Nephron (organoid): ENCODE measurements around the gene NUTM1.

Experiments used
- H3K27ac Mint-ChIP-seq, 3 experiments: 2 replicates each; pipeline ENCODE4 v1.8.0; 2020; ENCODE audit warnings: mixed read lengths in 3 of 3, mild to moderate bottlenecking in 2 of 3, moderate library complexity in 1 of 3
- H3K27me3 Mint-ChIP-seq: 2 replicates; pipeline ENCODE4 v1.8.0; 2021; ENCODE audit warnings: low read depth, mild to moderate bottlenecking, moderate library complexity, mixed read lengths
- H3K36me3 Mint-ChIP-seq: 2 replicates; pipeline ENCODE4 v1.8.0; 2020; ENCODE audit warnings: low read depth, mixed read lengths
- H3K4me1 Mint-ChIP-seq: 2 replicates; pipeline ENCODE4 v1.8.0; 2020; ENCODE audit warnings: mixed read lengths
- H3K4me3 Mint-ChIP-seq, 3 experiments: 2 replicates each; pipeline ENCODE4 v1.8.0; 2020; ENCODE audit warnings: mild to moderate bottlenecking in 3 of 3, mixed read lengths in 3 of 3, moderate library complexity in 2 of 3
- H3K9me3 Mint-ChIP-seq: 2 replicates; pipeline ENCODE4 v1.8.0; 2020; ENCODE audit warnings: mixed read lengths
- TF ChIP-seq, protein P1 (sequence below), 3 experiments: fragments of 200-600 bp; sonication (generic); IDR thresholded peaks; one replicate each; pipeline ENCODE4 v1.5.0; 2021; ENCODE audit warnings: antibody characterized with exemption in 3 of 3; ENCODE audit not compliant: unreplicated experiment in 3 of 3

The NUTM1 gene

DNA sequence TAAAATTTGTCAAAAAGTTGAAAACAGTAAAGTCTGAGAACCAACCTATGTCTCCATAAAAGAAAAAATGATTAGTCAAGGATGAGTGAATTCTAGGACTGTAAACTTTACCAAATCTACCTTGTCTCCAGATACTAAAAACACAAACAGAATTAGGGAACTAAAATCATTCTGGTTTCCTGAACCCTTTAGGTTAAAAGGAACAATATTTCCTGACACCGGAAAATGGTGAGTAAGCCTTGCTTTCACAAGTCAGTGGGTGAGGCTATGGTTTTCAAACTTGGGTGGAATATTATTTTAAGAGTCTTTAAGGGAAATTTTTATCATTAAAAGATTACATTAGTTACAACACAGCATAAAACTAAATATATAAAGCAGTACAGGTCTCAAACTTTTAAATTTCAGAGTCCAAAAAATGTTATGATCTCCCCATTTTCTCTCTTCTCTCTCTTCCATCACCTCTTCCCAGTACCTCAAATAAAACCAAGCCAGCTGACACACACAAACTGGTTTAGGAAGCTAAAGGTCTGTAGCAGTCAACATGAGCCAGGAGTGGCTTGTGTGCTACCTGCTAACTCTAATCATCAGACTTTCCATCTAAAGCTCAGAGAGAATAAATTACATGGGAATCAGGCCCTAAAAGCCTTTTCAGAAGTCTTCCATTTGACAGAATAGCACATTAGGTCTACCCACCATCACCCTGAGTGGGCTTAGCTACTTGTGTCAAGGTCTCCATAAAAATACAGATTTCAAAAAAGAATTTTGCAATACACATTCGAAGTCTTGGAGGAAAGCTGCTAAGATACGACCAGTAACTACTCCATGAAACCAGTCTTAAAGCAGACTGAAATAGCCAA, 7.7 kb upstream of the NUTM1 start:
- no peak overlapping the region for H3K27ac Mint-ChIP-seq

DNA sequence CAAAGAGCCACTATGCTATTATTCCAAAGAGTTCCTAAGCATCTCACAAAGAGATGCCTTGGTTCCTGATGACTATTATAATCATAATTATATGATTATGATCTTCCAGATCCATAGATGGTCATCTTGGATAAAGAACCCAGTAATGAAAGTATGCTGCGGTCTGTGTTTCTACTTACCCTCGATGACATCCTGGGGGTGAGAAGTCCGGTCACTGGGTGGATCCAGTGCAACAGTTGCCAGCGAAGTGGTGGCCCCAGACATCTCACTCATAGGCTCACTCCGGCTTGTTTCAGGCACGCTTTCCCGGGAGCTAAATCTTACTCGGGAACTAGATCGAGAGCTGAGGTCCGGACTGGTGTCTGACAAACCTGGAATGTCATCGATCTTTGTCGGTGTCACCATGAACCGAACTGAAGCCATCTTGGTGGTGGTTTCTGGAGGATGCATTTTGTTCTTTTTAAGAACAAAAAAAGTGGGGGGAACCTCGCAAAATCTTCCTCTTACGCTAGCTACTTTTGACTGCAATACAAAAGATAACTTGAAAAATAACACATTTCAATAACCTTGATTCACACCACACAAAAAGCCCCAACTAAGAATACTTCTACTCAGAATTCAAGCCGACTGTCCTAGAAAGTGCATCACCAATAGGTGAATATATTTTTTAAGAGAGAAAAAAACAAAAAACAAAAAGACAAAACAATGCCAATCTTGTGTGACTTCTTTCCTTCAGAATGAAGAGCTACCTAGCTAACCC, 6.7 kb upstream of the NUTM1 start:
- H3K4me3 Mint-ChIP-seq = peak overlapping the region; percentile 89 to 97 (median 96)
- peaks cover 28% of the 10 kb centered on the region for H3K4me1 Mint-ChIP-seq
- no peaks in the 10 kb centered on the region for H3K9me3 Mint-ChIP-seq
- H3K36me3 Mint-ChIP-seq = peaks cover 10% of the 10 kb centered on the region
- peaks cover 4% of the 10 kb centered on the region for H3K27me3 Mint-ChIP-seq
- peak overlapping the region; percentile 29 to 59 (median 40) for H3K27ac Mint-ChIP-seq
- TF ChIP-seq, protein P1, sequence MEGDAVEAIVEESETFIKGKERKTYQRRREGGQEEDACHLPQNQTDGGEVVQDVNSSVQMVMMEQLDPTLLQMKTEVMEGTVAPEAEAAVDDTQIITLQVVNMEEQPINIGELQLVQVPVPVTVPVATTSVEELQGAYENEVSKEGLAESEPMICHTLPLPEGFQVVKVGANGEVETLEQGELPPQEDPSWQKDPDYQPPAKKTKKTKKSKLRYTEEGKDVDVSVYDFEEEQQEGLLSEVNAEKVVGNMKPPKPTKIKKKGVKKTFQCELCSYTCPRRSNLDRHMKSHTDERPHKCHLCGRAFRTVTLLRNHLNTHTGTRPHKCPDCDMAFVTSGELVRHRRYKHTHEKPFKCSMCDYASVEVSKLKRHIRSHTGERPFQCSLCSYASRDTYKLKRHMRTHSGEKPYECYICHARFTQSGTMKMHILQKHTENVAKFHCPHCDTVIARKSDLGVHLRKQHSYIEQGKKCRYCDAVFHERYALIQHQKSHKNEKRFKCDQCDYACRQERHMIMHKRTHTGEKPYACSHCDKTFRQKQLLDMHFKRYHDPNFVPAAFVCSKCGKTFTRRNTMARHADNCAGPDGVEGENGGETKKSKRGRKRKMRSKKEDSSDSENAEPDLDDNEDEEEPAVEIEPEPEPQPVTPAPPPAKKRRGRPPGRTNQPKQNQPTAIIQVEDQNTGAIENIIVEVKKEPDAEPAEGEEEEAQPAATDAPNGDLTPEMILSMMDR (IDR thresholded peaks at IDR 0.05; ENCODE audit: unreplicated experiment in 3 of 3) = no peak

More for the DNA sequence above, 7.7 kb upstream of the NUTM1 start:
- no peaks in the 10 kb centered on the region for H3K9me3 Mint-ChIP-seq
- H3K27me3 Mint-ChIP-seq = peaks cover 4% of the 10 kb centered on the region
- TF ChIP-seq, protein P1 (IDR thresholded peaks at IDR 0.05; ENCODE audit: unreplicated experiment in 3 of 3) = no peak
- peaks cover 5% of the 10 kb centered on the region for H3K36me3 Mint-ChIP-seq
- peak overlapping the region in 2 of 3 experiments; percentile 5 to 43 for H3K4me3 Mint-ChIP-seq
- peaks cover 25% of the 10 kb centered on the region for H3K4me1 Mint-ChIP-seq

DNA sequence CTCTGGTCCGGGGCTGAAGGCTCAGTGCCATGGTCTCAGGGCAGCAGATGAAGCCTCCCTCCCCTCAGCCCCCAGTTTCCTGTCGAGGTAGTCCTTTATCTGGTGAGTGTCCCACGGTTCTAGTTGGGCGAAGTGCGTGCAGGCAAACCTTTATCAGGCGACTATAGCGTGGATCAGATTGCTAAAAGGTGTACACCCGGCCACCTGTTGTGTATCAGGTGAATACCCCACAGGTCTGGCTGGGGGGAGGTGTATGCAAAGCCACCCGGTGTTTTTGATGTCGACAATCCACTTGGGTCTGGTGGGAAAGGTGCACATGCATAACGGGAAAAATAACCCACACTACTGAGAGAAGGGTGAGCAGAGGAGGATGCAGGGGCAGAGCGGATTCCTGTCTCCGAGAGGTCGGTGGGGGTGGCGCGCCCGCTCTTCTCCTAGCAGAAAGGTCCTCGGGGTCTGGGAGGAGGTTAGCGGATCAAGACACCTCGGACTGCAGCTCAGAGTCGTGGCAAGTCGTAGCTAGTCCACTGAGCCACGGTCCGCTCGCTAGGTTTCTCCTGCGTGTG, 6.0 kb upstream of the NUTM1 start:
- Mint-ChIP-seq H3K9me3 (no peaks in the 10 kb centered on the region), H3K27me3 (peaks cover 4% of the 10 kb centered on the region), H3K36me3 (peaks cover 16% of the 10 kb centered on the region), H3K27ac (peak overlapping the region; percentile 29 to 59 (median 40)), H3K4me3 (peak overlapping the region; percentile 89 to 97 (median 96)), H3K4me1 (peaks cover 34% of the 10 kb centered on the region)
- TF ChIP-seq, protein P1 (IDR thresholded peaks at IDR 0.05; ENCODE audit: unreplicated experiment in 3 of 3) = no peak

DNA sequence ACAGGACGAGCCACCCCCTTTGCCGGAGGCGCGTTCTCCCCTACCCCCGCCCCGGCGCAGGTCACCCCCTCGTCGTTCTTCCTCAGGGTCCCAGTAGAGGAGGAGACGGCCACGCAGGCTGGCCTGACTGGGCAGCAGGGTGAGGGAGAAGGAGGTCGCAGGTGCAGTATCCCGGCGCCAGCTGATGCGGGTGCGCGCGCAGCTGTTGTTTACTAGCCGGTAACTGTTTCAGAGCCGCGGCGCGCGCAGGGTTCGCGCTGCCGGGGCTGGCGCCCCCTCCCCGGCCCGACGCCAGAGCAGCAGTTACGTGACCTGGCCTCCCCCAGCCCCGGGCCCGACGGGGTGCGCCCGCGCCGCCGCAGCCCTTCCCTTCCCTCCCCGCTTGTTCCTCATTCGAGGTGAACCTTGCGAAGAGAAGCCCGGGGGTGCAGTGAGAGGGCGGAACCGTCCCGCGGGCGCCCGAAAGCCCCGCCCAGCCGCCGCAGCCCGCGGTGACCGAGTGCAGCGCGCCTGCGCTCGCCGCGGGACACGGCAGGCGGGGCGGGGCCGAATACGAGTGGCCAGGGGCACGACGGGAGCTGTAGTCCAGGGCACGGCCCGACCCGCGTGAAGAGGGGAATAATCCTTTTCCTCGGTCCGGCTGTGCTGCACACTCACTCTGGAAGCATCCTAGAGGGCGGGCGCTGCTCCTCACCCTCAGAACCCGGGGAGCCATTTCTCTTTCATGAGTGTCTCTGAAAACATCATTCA, 5.4 kb upstream of the NUTM1 start, which contains the start of gene SLC12A6:
Gene SLC12A6, minus strand, starts transcription at position 225 of the 750 bp plus-strand sequence. CDS start 1,101 bp downstream, outside the sequence.
- peaks cover 4% of the 10 kb centered on the region for H3K27me3 Mint-ChIP-seq
- peaks cover 34% of the 10 kb centered on the region for H3K4me1 Mint-ChIP-seq
- TF ChIP-seq, protein P1 (IDR thresholded peaks at IDR 0.05; ENCODE audit: unreplicated experiment in 3 of 3) = no peak

DNA sequence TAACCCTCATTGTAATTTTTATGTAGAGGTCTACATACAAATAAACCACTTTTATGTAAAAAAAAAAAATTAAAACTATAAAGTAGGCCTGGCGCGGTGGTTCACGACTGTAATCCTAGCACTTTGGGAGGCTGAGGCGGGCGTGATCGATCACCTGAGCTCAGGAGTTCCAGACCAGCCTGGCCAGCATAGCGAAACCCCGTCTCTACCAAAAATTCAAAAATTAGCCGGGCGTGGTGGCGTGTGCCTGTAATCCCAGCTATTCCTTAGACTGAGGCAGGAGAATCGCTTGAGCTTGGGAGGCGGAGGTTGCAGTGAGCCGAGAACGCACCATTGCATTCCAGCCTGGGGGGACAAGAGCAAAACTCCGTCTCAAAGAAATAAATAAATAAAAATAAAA, 4.8 kb upstream of the NUTM1 start:
- Mint-ChIP-seq H3K27ac (peak overlapping the region in 2 of 3 experiments; percentile 67 to 77), H3K27me3 (peaks cover 4% of the 10 kb centered on the region), H3K4me1 (peaks cover 34% of the 10 kb centered on the region), H3K36me3 (peaks cover 16% of the 10 kb centered on the region), H3K9me3 (no peaks in the 10 kb centered on the region), H3K4me3 (peak overlapping the region; percentile 86 to 89 (median 87))
- TF ChIP-seq, protein P1 (IDR thresholded peaks at IDR 0.05; ENCODE audit: unreplicated experiment in 3 of 3) = no peak

More for the DNA sequence above, 5.4 kb upstream of the NUTM1 start, which contains the start of gene SLC12A6:
- Mint-ChIP-seq H3K4me3 (peak within 1 kb of the TSS; percentile 89 to 97 (median 96)), H3K27ac (peak within 1 kb of the TSS; percentile 29 to 77 (median 67)), H3K36me3 (peaks cover 16% of the 10 kb centered on the region), H3K9me3 (no peaks in the 10 kb centered on the region)
